IMR-90 (cell line): ENCODE measurements around the gene ZDHHC14.

Experiments
- MAZ ChIP-seq: IDR thresholded peaks from 2 replicates; pipeline ENCODE4 v1.6.1; 2012; ENCODE audit warnings: low read depth, mild to moderate bottlenecking, low read length, improper control_type of control experiment, moderate library complexity, borderline replicate concordance
- SMC3 ChIP-seq: fragments of 150-350 bp; IDR thresholded peaks from 2 replicates; pipeline ENCODE4 v1.6.1; 2016; ENCODE audit warnings: low read depth, mild to moderate bottlenecking, antibody characterized with exemption, low read length, moderate library complexity
- TF ChIP-seq, protein P1 (sequence below): conservative IDR thresholded peaks from 2 replicates; pipeline ENCODE4 v1.5.1; 2012; ENCODE audit warnings: mild to moderate bottlenecking, low read depth, low read length, improper control_type of control experiment

DNA sequence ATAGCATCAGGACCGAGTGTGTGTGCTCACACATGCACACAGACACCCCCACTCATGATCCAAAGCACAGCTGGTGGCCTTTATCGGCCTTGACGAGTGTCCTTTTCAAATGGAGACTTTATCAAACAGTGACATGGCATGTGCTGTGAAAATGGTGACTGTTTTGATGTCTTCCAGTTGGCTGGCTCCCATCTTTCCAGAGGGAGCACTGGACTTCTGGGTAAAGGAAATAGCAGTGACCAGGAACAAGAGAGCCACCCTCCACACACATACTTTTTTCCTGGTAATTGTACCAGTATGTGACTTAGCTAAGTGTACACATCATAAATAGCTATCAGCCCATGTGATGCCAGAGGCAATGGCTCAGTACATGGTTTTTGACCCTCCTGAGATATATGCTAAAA lies 52.7 kb downstream of the ZDHHC14 start:
- TF ChIP-seq, protein P1, sequence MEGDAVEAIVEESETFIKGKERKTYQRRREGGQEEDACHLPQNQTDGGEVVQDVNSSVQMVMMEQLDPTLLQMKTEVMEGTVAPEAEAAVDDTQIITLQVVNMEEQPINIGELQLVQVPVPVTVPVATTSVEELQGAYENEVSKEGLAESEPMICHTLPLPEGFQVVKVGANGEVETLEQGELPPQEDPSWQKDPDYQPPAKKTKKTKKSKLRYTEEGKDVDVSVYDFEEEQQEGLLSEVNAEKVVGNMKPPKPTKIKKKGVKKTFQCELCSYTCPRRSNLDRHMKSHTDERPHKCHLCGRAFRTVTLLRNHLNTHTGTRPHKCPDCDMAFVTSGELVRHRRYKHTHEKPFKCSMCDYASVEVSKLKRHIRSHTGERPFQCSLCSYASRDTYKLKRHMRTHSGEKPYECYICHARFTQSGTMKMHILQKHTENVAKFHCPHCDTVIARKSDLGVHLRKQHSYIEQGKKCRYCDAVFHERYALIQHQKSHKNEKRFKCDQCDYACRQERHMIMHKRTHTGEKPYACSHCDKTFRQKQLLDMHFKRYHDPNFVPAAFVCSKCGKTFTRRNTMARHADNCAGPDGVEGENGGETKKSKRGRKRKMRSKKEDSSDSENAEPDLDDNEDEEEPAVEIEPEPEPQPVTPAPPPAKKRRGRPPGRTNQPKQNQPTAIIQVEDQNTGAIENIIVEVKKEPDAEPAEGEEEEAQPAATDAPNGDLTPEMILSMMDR, result no peak
- TF ChIP-seq MAZ, result no peak
- no peak for TF ChIP-seq SMC3
